ENCODE data around the gene BMF. TPM values are rescaled to one million over a fixed set of nuclear protein-coding genes. Genes with fewer than 3 reads are reported as not detected.
"Not testable (repeated sequence)": the region's sequence is repeated elsewhere in the genome, so short reads cannot be mapped to it uniquely, and the experiment has no call there.

BMF gene
- total and polyA plus RNA-seq, 2 experiments from 2014 or later: 0.40 to 1.1 TPM

DNA sequence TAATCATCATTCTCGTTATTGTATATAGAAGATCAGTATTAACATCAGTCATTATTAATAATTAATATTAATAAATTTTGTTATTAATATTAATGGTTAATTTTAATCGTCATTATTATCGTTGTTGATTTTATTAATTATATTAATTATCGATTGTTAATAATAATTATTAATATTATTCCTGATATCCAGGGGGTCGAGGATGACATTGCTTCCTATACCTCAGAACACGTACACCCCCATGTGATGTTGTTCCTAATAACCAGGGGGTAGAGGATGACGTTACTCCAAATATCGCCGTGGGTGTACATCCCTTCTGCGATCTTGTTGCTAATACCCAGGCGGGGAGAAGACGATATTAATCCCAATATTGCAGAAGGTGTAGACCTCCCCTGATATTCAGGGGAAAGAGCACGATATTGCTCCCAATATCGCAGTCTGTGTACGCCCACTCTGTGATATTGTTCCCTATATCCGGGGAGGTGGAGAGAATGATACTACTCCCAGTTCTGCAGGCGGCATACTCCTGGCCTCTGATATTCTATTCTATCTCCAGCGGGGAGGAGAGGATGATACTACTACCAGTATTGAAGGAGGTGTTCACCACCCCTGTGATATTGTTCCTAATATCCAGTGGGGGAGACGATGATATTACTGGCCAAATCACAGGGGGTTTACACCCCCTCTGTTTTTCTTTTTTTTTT, 22.3 kb upstream of the BMF start:
- no peak overlapping the region for H3K27ac ChIP-seq
- H3K9ac ChIP-seq: no peak overlapping the region
- in situ Hi-C loops (cut with MboI): no loop called here
- 68 to 71% methylated on average over 19 of the region's 19 CpGs for WGBS, 2 experiments (ENCODE audit: low coverage in 1 of 2, low lambda C conversion rate in 2 of 2, missing lambda C conversion rate in 2 of 2)
- H3K4me1 ChIP-seq (ENCODE audit: insufficient read depth): no peaks in the 10 kb centered on the region
- H4K20me1 ChIP-seq (ENCODE audit: insufficient read depth): no peaks in the 10 kb centered on the region
- DNase-seq: no peak
- H3F3A ChIP-seq (ENCODE audit: insufficient read depth): no peaks in the 10 kb centered on the region
- H3K4me3 ChIP-seq: no peak overlapping the region
- no peaks in the 10 kb centered on the region; the same call in 1 of the 2 replicates for H3K27me3 ChIP-seq (replicated peaks; ENCODE audit: insufficient read depth)
- no peaks in the 10 kb centered on the region for H3K36me3 ChIP-seq (ENCODE audit: low read depth)
- no peak overlapping the region for H3K4me2 ChIP-seq (ENCODE audit: unreplicated experiment)
- H3K9me3 ChIP-seq (ENCODE audit: low read depth): no peaks in the 10 kb centered on the region
- H3K79me2 ChIP-seq (ENCODE audit: insufficient read depth): no peaks in the 10 kb centered on the region
- H2AFZ ChIP-seq: no peak overlapping the region
- TF ChIP-seq EZH2 (IDR thresholded peaks at IDR 0.05; ENCODE audit: insufficient read depth, poor library complexity, severe bottlenecking) (no peak), EZH2phosphoT487 (IDR thresholded peaks at IDR 0.05; ENCODE audit: insufficient read depth, low read depth) (no peak)
- H3K9me2 ChIP-seq (ENCODE audit: insufficient read depth): no peaks in the 10 kb centered on the region

DNA sequence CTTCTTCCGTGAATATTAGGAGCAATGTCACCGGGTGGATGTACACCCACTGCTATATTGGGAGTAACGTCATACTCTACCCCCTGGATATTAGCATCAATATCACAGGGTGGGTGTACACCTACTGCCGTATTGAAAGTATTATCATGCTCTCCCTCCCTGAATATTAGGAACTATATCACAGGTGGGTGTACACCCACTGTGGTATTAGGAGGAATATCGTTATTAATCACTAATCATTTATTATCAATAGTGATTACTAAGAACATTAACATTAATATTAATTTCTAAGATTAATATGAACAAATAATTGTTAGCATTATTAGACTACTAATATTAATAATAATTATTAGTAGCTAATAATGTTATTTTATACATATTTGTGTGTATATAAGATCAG, 21.4 kb upstream of the BMF start:
- H3K4me2 ChIP-seq (ENCODE audit: unreplicated experiment): no peak overlapping the region
- H3K27ac ChIP-seq: no peak overlapping the region
- no peak overlapping the region for H2AFZ ChIP-seq
- no peak for DNase-seq
- no peak overlapping the region for H3K9ac ChIP-seq
- no peaks in the 10 kb centered on the region for H3K9me3 ChIP-seq (ENCODE audit: low read depth)
- no peaks in the 10 kb centered on the region for H3K9me2 ChIP-seq (ENCODE audit: insufficient read depth)
- no peaks in the 10 kb centered on the region for H3K4me1 ChIP-seq (ENCODE audit: insufficient read depth)
- H3K27me3 ChIP-seq (replicated peaks; ENCODE audit: insufficient read depth): no peaks in the 10 kb centered on the region; the same call in 1 of the 2 replicates
- in situ Hi-C loops (cut with MboI): no loop called here
- H3K79me2 ChIP-seq (ENCODE audit: insufficient read depth): no peaks in the 10 kb centered on the region
- 70 to 78% methylated on average over 5 of the region's 5 CpGs for WGBS, 2 experiments (ENCODE audit: low coverage in 1 of 2, low lambda C conversion rate in 2 of 2, missing lambda C conversion rate in 2 of 2)
- H4K20me1 ChIP-seq (ENCODE audit: insufficient read depth): no peaks in the 10 kb centered on the region
- no peaks in the 10 kb centered on the region for H3K36me3 ChIP-seq (ENCODE audit: low read depth)
- TF ChIP-seq EZH2 (IDR thresholded peaks at IDR 0.05; ENCODE audit: insufficient read depth, poor library complexity, severe bottlenecking): no peak
- TF ChIP-seq EZH2phosphoT487 (IDR thresholded peaks at IDR 0.05; ENCODE audit: insufficient read depth, low read depth): no peak
- H3K4me3 ChIP-seq: no peak overlapping the region
- H3F3A ChIP-seq (ENCODE audit: insufficient read depth): no peaks in the 10 kb centered on the region

DNA sequence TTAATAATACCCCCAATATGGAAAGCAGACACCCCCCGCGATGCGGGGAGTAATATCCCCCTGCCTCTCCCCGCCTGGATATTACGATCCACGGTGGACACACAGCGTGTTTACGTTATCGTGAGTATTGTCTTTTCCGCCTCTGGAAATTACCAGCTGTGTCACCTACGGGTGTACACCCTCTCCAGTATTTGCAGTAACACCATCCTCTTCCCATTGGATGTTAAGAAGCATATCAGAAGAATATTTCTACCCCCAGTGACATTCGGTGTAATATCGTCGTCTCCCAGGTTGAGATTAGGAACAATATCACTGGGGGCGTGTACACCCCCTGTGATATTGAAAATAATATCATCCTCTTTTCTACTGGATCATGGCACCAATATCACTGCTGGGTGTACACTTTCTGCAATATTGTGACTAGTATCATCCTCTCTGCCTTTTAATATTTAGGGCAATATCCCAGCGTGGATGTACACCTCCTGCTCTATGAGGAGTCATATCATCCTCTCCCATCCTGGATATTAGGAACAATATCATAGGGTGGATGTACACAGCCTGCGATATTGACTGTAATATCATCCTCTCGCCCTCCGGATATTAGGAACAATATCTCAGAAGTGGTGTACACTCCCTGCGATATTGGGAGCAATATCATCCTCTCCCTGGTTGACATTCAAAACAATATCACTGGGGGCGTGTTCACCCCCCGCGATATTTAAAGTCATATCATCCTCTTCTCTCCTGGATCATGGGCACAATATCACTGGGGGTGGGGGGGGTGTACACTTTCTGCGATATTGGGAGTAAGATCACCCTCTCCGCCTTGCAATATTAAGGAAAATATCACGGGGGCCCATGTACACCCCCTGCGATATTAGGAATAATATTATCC, 20.3 kb upstream of the BMF start:
- DNase-seq: no peak
- Histone ChIP-seq H3K9me2 (ENCODE audit: insufficient read depth) (no peaks in the 10 kb centered on the region), H3K9me3 (ENCODE audit: low read depth) (no peaks in the 10 kb centered on the region)

DNA sequence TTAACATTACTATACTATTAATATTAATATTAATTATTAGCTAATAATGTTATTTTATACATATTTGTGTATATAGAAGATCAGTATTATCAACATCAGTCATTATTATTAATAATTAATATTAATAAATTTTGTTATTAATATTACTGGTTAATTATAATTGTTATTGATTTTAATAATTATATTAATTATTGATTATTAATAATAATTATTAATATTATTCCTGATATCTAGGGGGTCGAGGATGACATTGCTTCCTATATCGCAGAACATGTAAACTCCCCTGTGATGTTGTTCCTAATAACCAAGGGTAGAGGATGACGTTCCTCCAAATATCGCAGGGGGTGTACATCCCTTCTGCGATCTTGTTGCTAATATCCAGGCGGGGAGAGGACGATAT, 17.3 kb upstream of the BMF start:
- WGBS, 2 experiments (ENCODE audit: low coverage in 1 of 2, low lambda C conversion rate in 2 of 2, missing lambda C conversion rate in 2 of 2): 77% methylated on average over 7 of the region's 7 CpGs

More for the DNA sequence above, 20.3 kb upstream of the BMF start:
- no peaks in the 10 kb centered on the region; the same call in 1 of the 2 replicates for H3K27me3 ChIP-seq (replicated peaks; ENCODE audit: insufficient read depth)
- H3K27ac ChIP-seq: no peak overlapping the region
- no peaks in the 10 kb centered on the region for H3F3A ChIP-seq (ENCODE audit: insufficient read depth)
- in situ Hi-C loops (cut with MboI): no loop called here
- TF ChIP-seq EZH2phosphoT487 (IDR thresholded peaks at IDR 0.05; ENCODE audit: insufficient read depth, low read depth) (no peak), EZH2 (IDR thresholded peaks at IDR 0.05; ENCODE audit: insufficient read depth, poor library complexity, severe bottlenecking) (no peak)
- no peaks in the 10 kb centered on the region for H3K79me2 ChIP-seq (ENCODE audit: insufficient read depth)
- no peaks in the 10 kb centered on the region for H3K4me1 ChIP-seq (ENCODE audit: insufficient read depth)
- H3K4me3 ChIP-seq: no peak overlapping the region
- no peak overlapping the region for H3K9ac ChIP-seq
- 84 to 85% methylated on average over 27 of the region's 27 CpGs for WGBS, 2 experiments (ENCODE audit: low coverage in 1 of 2, low lambda C conversion rate in 2 of 2, missing lambda C conversion rate in 2 of 2)
- no peak overlapping the region for H3K4me2 ChIP-seq (ENCODE audit: unreplicated experiment)
- no peaks in the 10 kb centered on the region for H3K36me3 ChIP-seq (ENCODE audit: low read depth)
- no peaks in the 10 kb centered on the region for H4K20me1 ChIP-seq (ENCODE audit: insufficient read depth)
- H2AFZ ChIP-seq: no peak overlapping the region

DNA sequence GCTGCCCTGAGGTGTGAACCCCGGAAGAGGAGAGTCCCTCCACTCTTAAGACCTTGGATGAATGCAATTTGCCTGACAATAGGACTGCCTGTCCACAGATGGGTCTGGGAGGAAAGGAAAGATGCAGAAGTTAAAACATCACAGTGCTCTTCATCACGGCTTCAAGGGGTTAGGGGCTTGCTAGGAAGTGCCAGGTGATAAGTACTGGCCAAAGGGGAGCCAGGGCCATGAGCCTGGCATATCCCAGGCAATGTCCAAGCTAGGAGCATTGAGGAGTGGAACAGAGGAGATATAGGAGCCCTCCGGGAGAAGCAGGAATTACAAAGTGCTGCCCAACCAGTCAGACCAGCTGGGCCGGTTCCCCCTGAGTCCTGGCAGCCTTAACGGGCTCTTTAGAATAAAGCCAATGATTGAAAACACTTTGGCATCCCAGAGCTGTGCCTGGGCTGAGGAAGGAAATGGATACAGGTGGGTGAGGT, 16.2 kb upstream of the BMF start:
- H3K4me2 ChIP-seq (ENCODE audit: unreplicated experiment); H3K9ac ChIP-seq; H3K27ac ChIP-seq; H3F3A ChIP-seq (ENCODE audit: insufficient read depth); DNase-seq; H3K79me2 ChIP-seq (ENCODE audit: insufficient read depth); H3K9me3 ChIP-seq (ENCODE audit: low read depth); H4K20me1 ChIP-seq (ENCODE audit: insufficient read depth); H3K36me3 ChIP-seq (ENCODE audit: low read depth); H3K4me3 ChIP-seq; H3K4me1 ChIP-seq (ENCODE audit: insufficient read depth); H3K27me3 ChIP-seq (replicated peaks; ENCODE audit: insufficient read depth); H3K9me2 ChIP-seq (ENCODE audit: insufficient read depth); H2AFZ ChIP-seq; in situ Hi-C loops (cut with MboI): not testable (repeated sequence)
- 35 to 45% methylated on average over 5 of the region's 5 CpGs for WGBS, 2 experiments (ENCODE audit: low coverage in 1 of 2, low lambda C conversion rate in 2 of 2, missing lambda C conversion rate in 2 of 2)

More for the DNA sequence above, 17.3 kb upstream of the BMF start:
- Histone ChIP-seq H4K20me1 (ENCODE audit: insufficient read depth) (no peaks in the 10 kb centered on the region), H3K27ac (no peak overlapping the region), H3K36me3 (ENCODE audit: low read depth) (no peaks in the 10 kb centered on the region), H3K4me1 (ENCODE audit: insufficient read depth) (no peaks in the 10 kb centered on the region), H3K79me2 (ENCODE audit: insufficient read depth) (no peaks in the 10 kb centered on the region), H3K9me2 (ENCODE audit: insufficient read depth) (no peaks in the 10 kb centered on the region), H3F3A (ENCODE audit: insufficient read depth) (no peaks in the 10 kb centered on the region), H3K4me3 (no peak overlapping the region), H3K4me2 (ENCODE audit: unreplicated experiment) (no peak overlapping the region), H3K27me3 (replicated peaks; ENCODE audit: insufficient read depth) (no peaks in the 10 kb centered on the region; the same call in 1 of the 2 replicates), H3K9me3 (ENCODE audit: low read depth) (no peaks in the 10 kb centered on the region), H2AFZ (no peak overlapping the region), H3K9ac (no peak overlapping the region)
- in situ Hi-C loops (cut with MboI): no loop called here
- DNase-seq: no peak
- no peak for TF ChIP-seq EZH2 (IDR thresholded peaks at IDR 0.05; ENCODE audit: insufficient read depth, poor library complexity, severe bottlenecking)
- TF ChIP-seq EZH2phosphoT487 (IDR thresholded peaks at IDR 0.05; ENCODE audit: insufficient read depth, low read depth): no peak

DNA sequence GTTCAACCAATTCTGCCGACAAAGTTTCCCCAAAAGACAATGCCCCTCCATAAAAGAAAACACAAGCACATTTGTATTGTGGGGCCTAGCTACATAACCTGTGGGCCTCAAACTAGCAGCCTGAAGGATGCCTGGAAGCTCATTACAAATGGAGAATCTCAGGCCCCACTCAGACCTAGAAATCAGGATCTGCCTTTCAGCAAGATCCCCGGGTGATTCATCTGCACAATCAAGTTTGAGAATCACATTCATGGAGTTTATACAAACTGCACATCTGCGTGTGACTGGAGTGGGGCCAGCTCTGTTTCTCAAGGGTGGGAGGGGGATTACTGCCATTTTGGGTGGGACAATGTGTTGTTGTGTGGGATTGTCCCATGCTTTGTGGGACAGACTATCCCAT, 15.7 kb upstream of the BMF start:
- H3K9me2 ChIP-seq (ENCODE audit: insufficient read depth); in situ Hi-C loops (cut with MboI); H3K4me3 ChIP-seq: not testable (repeated sequence)

More for the DNA sequence above, 15.7 kb upstream of the BMF start:
- not testable (repeated sequence) for H3K4me1 ChIP-seq (ENCODE audit: insufficient read depth); H3K36me3 ChIP-seq (ENCODE audit: low read depth); H3K9ac ChIP-seq; H3K79me2 ChIP-seq (ENCODE audit: insufficient read depth); H2AFZ ChIP-seq; H3K27me3 ChIP-seq (replicated peaks; ENCODE audit: insufficient read depth); H3K4me2 ChIP-seq (ENCODE audit: unreplicated experiment); H3F3A ChIP-seq (ENCODE audit: insufficient read depth); DNase-seq; H3K27ac ChIP-seq; H4K20me1 ChIP-seq (ENCODE audit: insufficient read depth); H3K9me3 ChIP-seq (ENCODE audit: low read depth)
- 77% methylated on average over 3 of the region's 3 CpGs for WGBS, 2 experiments (ENCODE audit: low coverage in 1 of 2, low lambda C conversion rate in 2 of 2, missing lambda C conversion rate in 2 of 2)
